Calu3 (cell line): ENCODE measurements around the gene ST7. TPM values are rescaled to one million over a fixed set of nuclear protein-coding genes. Genes with fewer than 3 reads are reported as not detected.
"Not testable (repeated sequence)": the region's sequence is repeated elsewhere in the genome, so short reads cannot be mapped to it uniquely, and the experiment has no call there.

Source experiments
- BruUV-seq: library from RNA; stranded (reverse); fragments of 400-500 nt; replicated peaks from 2 replicates; lab custom pipeline; 2021; lab: Mats Ljungman, UMichigan
- CTCF ChIA-PET: fragments of 300-600 bp; sonication (Branson Sonifier 250); formaldehyde crosslinking; loops from one replicate; lab custom pipeline; 2022; ENCODE audit warnings: antibody characterized with exemption; lab: Charles Lee
- DNase-seq: peaks from one replicate; pipeline ENCODE4 v3.0.0; 2022
- H3K27ac Mint-ChIP-seq: one replicate; pipeline ENCODE4 v1.8.0; 2022; ENCODE audit warnings: mixed read lengths; ENCODE audit not compliant: unreplicated experiment
- H3K27me3 Mint-ChIP-seq: one replicate; pipeline ENCODE4 v1.8.0; 2022; ENCODE audit warnings: mixed read lengths; ENCODE audit not compliant: unreplicated experiment
- H3K36me3 Mint-ChIP-seq: one replicate; pipeline ENCODE4 v1.8.0; 2022; ENCODE audit warnings: mild to moderate bottlenecking, moderate library complexity, mixed read lengths; ENCODE audit not compliant: insufficient read depth, unreplicated experiment
- H3K4me1 Mint-ChIP-seq: one replicate; pipeline ENCODE4 v1.8.0; 2022; ENCODE audit warnings: mild to moderate bottlenecking, low read depth, mixed read lengths; ENCODE audit not compliant: unreplicated experiment
- H3K4me3 Mint-ChIP-seq: one replicate; pipeline ENCODE4 v1.8.0; 2022; ENCODE audit warnings: mild to moderate bottlenecking, low read depth, moderate library complexity, mixed read lengths; ENCODE audit not compliant: unreplicated experiment
- H3K9me3 Mint-ChIP-seq: one replicate; pipeline ENCODE4 v1.8.0; 2022; ENCODE audit warnings: low read depth, mixed read lengths; ENCODE audit not compliant: unreplicated experiment
- intact Hi-C: fragments of 100-400 bp; cut with micrococcal nuclease; formaldehyde crosslinking; loops from one replicate; pipeline ENCODE4 v1.10.0; 2022; ENCODE audit not compliant: unreplicated experiment
- total RNA-seq: library from RNA; stranded (reverse); gene quantifications from 2 replicates; pipeline ENCODE4 v1.2.3, GENCODE V29; 2022
- TF ChIP-seq, protein P1 (sequence below): fragments of 200-600 bp; IDR thresholded peaks from one replicate; pipeline ENCODE4 v1.8.0; 2022; ENCODE audit warnings: antibody characterized with exemption; ENCODE audit not compliant: unreplicated experiment

ST7 gene
- total RNA-seq, 1 experiment from 2014 or later: 17.7 TPM

GRCh38 chr7:116957874-116958273 is 4.6 kb downstream of the ST7 start:
- Mint-ChIP-seq H3K27me3 (no peaks in the 10 kb centered on the region), H3K27ac (no peak overlapping the region), H3K9me3 (no peaks in the 10 kb centered on the region), H3K4me3 (no peak overlapping the region), H3K36me3 (peaks cover 14% of the 10 kb centered on the region), H3K4me1 (peaks cover 10% of the 10 kb centered on the region)
- TF ChIP-seq, protein P1, sequence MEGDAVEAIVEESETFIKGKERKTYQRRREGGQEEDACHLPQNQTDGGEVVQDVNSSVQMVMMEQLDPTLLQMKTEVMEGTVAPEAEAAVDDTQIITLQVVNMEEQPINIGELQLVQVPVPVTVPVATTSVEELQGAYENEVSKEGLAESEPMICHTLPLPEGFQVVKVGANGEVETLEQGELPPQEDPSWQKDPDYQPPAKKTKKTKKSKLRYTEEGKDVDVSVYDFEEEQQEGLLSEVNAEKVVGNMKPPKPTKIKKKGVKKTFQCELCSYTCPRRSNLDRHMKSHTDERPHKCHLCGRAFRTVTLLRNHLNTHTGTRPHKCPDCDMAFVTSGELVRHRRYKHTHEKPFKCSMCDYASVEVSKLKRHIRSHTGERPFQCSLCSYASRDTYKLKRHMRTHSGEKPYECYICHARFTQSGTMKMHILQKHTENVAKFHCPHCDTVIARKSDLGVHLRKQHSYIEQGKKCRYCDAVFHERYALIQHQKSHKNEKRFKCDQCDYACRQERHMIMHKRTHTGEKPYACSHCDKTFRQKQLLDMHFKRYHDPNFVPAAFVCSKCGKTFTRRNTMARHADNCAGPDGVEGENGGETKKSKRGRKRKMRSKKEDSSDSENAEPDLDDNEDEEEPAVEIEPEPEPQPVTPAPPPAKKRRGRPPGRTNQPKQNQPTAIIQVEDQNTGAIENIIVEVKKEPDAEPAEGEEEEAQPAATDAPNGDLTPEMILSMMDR: no peak
- intact Hi-C loops: no loop called here
- no TSS peak for BruUV-seq
- no peak for DNase-seq
- CTCF ChIA-PET: interaction anchor here (1.2 kb wide), 1 partner anchor 169 kb away, joined by 6 read pairs; no protein-coding TSS in a partner anchor

- BruUV-seq, DNase-seq, H3K9me3 Mint-ChIP-seq, H3K4me1 Mint-ChIP-seq, H3K36me3 Mint-ChIP-seq, intact Hi-C loops, H3K27me3 Mint-ChIP-seq, CTCF ChIA-PET, H3K4me3 Mint-ChIP-seq, H3K27ac Mint-ChIP-seq: not testable (repeated sequence)
These were observed 8.8 kb downstream of the ST7 start for GRCh38 chr7:116961966-116962673.

DNA sequence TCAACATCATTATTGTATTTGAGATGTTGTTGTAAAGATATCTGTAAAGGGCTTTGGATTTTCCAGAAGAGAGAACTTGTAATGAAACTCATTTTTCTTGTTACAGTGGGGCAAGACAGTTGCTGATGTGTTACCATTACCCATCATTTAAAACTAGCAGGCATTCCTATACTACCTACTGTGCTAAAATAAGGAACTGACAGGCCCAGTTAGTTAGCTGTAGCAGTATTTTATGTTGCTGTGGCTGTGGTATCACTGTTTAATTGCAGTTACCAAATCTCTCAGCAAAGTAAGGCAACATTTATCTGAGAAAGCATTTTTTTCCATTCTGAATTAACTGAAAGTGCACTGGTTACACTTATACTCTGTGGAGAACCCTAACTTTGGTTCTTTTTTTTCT is 9.9 kb downstream of the ST7 start:
- BruUV-seq: no TSS peak
- intact Hi-C loops: no loop called here
- H3K9me3 Mint-ChIP-seq: no peaks in the 10 kb centered on the region
- CTCF ChIA-PET: no interaction called here
- TF ChIP-seq, protein P1: no peak
- no peak for DNase-seq
- H3K27ac Mint-ChIP-seq: no peak overlapping the region
- no peaks in the 10 kb centered on the region for H3K36me3 Mint-ChIP-seq
- no peaks in the 10 kb centered on the region for H3K4me1 Mint-ChIP-seq
- no peak overlapping the region for H3K4me3 Mint-ChIP-seq
- no peaks in the 10 kb centered on the region for H3K27me3 Mint-ChIP-seq

- CTCF ChIA-PET: interaction anchor here (0.7 kb wide), 1 partner anchor 13 kb away, joined by 3 read pairs; the partner anchor contains the start of gene ST7
- Mint-ChIP-seq H3K4me3 (no peak overlapping the region), H3K36me3 (no peaks in the 10 kb centered on the region), H3K9me3 (no peaks in the 10 kb centered on the region), H3K4me1 (peaks cover 11% of the 10 kb centered on the region), H3K27ac (no peak overlapping the region), H3K27me3 (no peaks in the 10 kb centered on the region)
- intact Hi-C loops: no loop called here
- TF ChIP-seq, protein P1: no peak
- no peak for DNase-seq
- BruUV-seq: no TSS peak
These were observed 13.3 kb downstream of the ST7 start for GRCh38 chr7:116966601-116967000.
